GM12801 (cell line): ENCODE data around the gene NAPB.

Experiments used
- TF ChIP-seq, protein P1 (sequence below): IDR thresholded peaks from one replicate; pipeline ENCODE4 v1.5.1; 2011; ENCODE audit warnings: control low read depth; ENCODE audit not compliant: insufficient read length; ENCODE audit errors: extremely low read depth

Gene NAPB

DNA sequence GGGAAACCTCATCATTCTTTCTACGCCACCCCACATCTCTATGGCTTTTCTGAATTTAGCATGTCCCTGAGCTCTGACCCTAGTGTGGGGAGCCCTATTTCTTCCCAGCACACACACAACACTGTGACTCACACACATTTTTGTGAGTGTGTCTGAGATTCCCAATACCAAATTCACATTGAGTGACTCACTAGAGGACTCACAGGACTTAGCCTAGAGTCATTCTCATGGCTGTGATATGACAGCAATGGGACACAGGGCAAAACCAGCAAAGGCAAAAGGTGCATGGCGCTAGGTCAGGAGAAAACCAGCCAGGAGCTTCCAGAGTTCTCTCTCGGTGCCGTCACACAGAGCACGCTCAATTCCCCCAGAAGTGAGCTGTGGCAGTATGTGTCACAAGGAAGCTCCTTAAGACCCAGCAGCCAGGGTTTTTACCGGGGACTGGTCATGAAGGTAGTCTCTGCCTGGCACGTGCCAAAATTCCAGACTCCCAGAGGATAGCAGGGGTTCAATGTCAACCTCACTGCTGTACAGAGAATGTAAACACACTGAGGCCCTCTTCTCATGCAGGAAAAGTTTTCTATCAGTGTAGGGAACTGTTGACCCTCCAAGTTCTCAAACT is 24.4 kb upstream of the NAPB start:
- TF ChIP-seq, protein P1, sequence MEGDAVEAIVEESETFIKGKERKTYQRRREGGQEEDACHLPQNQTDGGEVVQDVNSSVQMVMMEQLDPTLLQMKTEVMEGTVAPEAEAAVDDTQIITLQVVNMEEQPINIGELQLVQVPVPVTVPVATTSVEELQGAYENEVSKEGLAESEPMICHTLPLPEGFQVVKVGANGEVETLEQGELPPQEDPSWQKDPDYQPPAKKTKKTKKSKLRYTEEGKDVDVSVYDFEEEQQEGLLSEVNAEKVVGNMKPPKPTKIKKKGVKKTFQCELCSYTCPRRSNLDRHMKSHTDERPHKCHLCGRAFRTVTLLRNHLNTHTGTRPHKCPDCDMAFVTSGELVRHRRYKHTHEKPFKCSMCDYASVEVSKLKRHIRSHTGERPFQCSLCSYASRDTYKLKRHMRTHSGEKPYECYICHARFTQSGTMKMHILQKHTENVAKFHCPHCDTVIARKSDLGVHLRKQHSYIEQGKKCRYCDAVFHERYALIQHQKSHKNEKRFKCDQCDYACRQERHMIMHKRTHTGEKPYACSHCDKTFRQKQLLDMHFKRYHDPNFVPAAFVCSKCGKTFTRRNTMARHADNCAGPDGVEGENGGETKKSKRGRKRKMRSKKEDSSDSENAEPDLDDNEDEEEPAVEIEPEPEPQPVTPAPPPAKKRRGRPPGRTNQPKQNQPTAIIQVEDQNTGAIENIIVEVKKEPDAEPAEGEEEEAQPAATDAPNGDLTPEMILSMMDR, result no peak

DNA sequence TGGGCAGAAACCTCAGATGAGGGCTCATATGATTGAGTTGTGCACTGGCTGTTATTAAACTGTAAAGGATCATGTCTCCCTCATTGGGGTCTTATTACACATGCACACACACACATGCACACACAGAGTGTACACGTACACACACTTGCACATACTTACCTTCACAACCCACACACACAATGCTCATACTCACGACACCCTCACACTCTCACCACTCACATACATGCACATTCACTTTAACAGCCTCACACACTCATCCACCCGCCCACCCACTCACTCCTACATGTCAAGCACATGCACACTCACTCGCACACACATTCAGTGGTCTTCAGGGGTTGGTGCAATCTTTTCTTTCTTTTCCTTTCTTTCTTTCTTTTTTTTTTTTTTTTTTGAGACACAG is 23.6 kb upstream of the NAPB start:
- TF ChIP-seq, protein P1, result no peak

DNA sequence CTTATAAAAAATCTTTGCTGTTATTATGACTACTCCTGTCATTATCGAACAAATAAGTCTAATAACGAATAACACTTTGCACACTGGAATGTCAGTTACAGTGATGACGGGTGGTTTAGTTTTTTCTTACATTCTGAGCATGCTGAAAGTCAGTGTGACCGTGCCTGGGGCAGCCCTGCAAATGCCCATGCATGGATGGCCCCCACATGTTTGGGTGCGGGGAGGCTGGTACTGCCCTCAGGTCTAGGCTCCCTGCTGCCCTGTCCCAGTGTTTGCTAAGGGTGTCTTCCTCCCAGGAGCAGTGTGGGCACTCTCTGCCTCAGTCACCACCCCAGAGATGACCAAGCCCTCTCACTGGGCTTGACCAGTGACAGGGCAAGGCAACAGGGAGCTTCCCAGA is 21.1 kb upstream of the NAPB start:
- TF ChIP-seq, protein P1, result no peak

DNA sequence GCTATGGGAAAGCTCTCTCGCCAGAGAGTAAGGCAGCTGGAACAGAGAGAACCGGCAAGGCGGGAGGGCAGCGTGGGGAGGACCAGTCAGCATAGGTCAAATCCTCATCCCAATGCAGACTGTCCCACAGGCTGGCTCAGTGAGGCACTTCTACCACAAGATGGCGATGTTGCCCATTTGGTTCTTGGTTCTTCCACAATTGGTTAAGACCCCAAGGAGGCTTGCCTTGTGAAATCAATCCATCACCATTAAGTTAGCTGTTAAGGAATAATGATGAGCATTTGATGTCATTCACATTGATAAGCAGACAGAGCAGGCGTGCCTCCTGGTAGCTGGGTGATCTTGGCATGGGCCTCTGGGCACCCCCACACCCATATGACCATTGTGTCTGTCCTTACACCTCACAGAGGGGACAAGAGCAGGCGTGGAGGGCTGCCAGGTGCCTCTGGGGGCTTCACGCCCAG is 20.6 kb upstream of the NAPB start:
- TF ChIP-seq, protein P1, result no peak

DNA sequence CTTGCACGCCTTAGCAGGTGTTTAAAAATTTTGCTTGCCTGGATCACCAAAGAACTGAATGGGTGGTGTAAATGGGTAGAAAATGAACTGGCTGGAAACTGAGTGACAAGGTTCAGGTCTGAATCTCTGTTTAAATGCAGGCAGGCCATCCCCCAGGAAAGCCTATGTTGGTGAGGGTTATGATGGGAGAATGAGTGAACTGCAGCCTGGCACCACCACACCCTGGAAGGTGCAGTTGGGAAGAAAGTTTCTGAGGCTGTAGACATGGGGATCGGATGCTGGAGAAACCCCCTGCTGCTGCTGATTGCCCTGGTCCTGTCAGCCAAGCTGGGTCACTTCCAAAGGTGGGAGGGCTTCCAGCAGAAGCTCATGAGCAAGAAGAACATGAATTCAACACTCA is 18.7 kb upstream of the NAPB start:
- TF ChIP-seq, protein P1, result no peak

DNA sequence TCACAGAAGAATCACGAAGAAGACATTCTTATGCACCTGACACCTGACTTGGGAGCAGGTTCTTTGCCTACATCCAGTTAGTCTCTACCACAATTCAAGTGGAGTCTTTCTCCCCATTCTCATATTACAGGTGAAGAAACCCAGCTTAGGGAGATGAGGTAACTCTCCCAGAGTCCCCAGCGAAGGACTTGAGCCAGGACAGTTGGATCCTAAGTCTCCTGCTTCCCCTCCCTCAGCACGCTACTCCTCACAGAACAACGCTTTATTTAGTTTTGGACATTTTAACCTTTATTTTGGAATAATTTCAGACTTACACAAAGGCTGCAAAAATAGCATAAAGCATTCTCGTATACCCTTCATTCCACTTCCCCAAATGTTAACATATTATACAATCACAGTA is 17.4 kb upstream of the NAPB start:
- TF ChIP-seq, protein P1, result no peak

DNA sequence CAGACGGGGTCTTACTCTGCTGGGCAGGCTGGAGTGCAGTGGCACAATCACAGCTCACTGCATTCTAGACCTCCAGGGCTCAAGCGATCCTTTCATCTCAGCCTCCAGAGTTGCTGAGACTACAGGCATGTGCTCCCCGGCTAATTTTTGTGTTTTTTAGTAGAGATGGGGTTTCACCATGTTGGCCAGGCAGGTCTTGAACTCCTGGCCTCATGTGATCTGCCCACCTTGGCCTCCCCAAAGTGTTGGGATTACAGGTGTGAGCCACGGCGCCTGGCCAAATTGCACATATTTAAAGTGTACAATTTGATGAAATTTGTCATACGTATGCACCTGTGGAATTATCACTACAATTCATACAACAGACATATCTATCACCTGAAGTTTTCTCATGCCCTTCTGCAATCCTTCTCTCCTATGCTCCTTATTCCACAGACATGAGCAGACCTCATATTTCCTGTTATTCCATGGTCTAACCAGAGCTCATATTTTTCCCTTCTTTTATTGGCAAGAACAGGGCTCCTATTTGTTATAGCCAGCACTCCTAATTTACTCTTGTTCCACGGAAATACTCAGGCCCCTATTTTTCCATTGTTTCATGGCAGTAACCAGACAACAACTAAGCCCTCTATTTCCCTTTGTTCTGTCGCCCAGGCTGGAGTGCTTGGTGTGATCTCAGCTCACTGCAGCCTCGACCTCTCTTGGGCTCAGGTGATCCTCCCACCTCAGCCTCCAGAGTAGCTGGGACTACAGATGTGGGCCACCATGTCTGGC is 16.0 kb upstream of the NAPB start:
- TF ChIP-seq, protein P1, result no peak
